Left renal cortex interstitium (tissue), 4 donors: ENCODE results near the gene FBLN1. TPM values are rescaled to one million over a fixed set of nuclear protein-coding genes. Genes with fewer than 3 reads are reported as not detected.
"Not testable (repeated sequence)": the region's sequence is repeated elsewhere in the genome, so short reads cannot be mapped to it uniquely, and the experiment has no call there.

Experiments
- DNase-seq, 4 donors: peaks; one replicate each; pipeline ENCODE4 v3.0.0-alpha.2; 2013; ENCODE audit warnings: low read depth in 4 of 4, low spot score in 2 of 4, missing footprints in 1 of 4
- polyA plus RNA-seq, 4 donors: library from polyadenylated mRNA; unstranded; fragments of 120-200 nt; gene quantifications; one replicate each; pipeline ENCODE4 v1.2.1, GENCODE V29; 2013; ENCODE audit not compliant: insufficient read length in 4 of 4

Gene FBLN1
- polyA plus RNA-seq, 4 donors, result 98.6 to 176 (median 121) TPM

- DNase-seq, result no peak
Observed at GRCh38 chr22:45580726-45581381, 78.2 kb downstream of the FBLN1 start.

DNA sequence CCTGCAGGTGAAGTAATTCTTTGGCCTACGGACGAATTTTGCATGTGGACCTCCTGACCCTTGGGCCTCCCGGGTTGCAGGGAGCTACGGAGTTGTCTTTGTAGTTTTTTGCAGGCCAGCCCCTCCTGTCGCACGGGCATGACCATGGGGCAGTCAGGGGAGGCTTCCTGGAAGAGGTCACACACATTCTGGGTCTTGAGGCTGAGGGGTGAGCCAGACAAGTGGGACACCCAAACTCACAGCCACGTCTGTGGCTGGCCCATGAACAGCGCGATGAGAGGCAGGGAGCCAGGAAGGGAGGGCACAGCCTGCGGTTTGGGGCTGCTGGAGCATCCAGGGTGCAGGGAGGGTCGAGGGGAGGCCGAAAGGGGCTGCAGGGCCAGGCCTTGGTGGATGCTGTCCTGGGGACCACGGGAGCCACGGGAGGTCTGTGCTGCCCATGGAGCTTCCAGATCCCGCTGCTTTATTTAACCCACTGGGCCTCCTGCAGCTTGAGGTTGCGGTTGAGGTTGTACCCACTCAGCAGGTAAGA is 78.9 kb downstream of the FBLN1 start:
- DNase-seq, result no peak

- no peak for DNase-seq
Observed at GRCh38 chr22:45582236-45582954, 79.7 kb downstream of the FBLN1 start.

DNA sequence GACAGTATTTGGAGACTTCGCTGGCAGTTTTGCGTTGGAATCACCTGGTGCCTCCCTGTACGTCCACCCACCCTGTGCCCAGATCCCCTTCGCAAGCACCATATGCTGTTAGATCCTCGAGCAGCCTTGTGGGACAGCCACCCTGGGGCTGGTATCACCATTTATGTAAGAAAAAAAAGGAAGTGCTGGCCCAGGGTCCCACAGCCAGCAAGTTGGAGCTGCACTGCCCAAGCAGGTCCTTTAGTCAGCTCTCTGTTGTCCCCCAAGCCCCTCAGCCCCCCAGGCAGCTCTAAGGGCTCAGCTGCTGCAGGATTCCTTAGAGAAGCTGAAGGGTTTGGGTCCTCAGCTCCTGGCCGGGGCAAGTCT is 80.3 kb downstream of the FBLN1 start:
- DNase-seq, result no peak

GRCh38 chr22:45583504-45583903 is 80.8 kb downstream of the FBLN1 start:
- DNase-seq, result no peak

DNA sequence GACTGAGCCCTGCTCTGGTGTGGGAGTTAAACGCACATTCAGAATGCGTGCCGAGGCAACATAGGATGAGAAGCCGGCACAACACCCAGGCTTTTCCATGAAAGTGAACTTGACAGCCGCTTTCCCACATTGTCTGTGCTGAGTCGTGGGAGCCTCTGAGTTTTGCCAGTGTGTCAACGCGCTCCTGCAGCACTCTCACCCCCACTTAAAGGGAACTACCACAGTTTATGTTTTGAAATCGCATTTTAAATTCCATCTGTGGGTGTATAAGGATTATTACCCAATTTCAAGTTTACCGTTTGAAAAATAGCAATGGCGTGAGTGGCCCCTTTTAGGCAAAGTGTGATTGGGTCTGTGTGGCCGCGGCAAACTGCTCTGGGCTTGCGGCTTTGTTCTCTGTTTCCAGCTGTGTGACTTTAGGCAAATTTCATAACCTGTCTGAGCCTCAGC is 81.5 kb downstream of the FBLN1 start:
- DNase-seq, result no peak

DNA sequence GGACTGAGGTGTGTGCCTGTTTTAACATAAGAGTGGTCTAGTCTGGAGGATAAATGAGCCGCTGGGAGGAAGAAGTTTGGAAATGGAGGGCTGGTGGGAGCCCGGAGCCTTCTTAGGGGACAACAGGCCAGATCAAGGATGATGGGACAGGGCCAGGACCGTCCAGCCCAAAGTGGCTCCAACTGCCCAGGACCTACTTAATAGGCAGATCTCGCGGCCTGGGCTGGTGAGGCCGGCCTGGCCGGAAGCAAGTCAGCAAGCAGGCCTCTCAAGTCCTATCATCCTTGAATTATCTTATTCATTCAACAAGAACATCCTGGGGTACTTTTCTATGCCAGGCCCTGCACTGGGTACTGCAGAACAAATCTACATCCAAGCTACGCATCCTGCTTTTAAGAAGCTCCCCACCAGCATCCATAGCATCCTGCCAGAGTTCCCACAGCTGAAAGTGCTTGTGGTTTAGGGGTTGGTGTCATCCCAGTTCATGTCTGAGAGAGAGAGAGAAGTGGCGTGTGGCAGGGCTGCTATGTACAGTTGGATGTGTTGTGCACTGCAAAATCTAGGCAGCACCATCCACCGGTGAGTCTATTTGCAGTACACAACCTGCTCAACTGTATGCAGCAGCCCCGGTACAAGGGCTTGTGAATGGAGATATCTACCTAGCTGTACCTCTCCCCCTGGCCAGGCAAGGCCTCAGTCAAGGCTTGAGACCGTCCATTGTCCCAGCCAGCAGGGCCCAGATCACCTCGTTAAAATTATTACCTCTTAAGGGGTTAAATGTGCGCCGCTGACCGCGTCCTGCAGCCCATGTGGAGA is 82.1 kb downstream of the FBLN1 start:
- no peak for DNase-seq

GRCh38 chr22:45585437-45585755 is 82.7 kb downstream of the FBLN1 start:
- no peak for DNase-seq

- DNase-seq, result no peak
Observed at GRCh38 chr22:45585946-45586540, 83.4 kb downstream of the FBLN1 start.

GRCh38 chr22:45586651-45587405 is 84.1 kb downstream of the FBLN1 start:
- no peak for DNase-seq

GRCh38 chr22:45587638-45588505 is 85.2 kb downstream of the FBLN1 start:
- DNase-seq, result no peak

- no peak for DNase-seq
Observed at GRCh38 chr22:45589556-45589955, 86.9 kb downstream of the FBLN1 start.

GRCh38 chr22:45590262-45590661 is 87.6 kb downstream of the FBLN1 start:
- no peak for DNase-seq

GRCh38 chr22:45591633-45592213 is 89.0 kb downstream of the FBLN1 start:
- DNase-seq, result not testable (repeated sequence)

DNA sequence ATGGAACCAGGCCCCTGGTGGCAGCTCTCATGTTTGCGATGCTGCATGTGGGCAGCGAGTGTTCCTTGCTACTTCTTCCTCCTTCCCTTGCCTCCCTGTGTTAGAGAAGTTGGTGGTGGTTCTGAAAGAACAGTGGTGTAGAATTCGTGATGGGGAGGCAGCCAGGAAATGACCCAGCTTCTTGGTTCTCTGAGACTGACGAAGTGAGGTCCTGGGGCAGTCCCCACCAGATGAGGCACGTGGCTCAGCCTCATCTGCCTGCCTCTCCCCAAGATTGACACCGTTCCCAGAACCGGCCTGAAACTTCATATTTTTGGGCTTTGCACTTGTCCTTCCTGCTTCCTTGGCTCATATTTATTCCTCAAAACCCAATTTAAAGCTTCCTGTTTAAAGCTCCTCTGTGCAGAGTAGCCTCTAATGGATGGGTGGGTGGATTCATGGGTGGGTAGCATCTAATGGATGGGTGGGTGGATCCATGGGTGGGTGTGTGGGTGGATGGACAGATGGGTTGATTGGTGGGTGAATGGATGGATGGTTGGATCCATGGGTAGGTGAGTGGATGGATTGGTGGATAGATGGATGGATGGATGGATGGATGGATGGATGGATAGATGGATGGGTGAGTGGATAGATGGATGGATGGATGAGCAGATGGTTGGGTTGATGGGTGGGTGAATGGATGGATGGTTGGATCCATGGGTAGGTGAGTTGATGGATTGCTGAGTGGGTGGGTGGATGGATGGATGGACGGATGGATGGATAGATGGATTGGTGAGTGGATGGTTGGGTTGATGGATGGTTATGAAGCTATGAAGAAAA is 91.6 kb downstream of the FBLN1 start:
- DNase-seq, result no peak

- DNase-seq, result no peak
Observed at GRCh38 chr22:45597460-45598192, 94.9 kb downstream of the FBLN1 start.

- no peak for DNase-seq
Observed at GRCh38 chr22:45598596-45599217, 96.0 kb downstream of the FBLN1 start.
